ENCODE results near the gene SLC35E3. TPM values are rescaled to one million over a fixed set of nuclear protein-coding genes. Genes with fewer than 3 reads are reported as not detected.

Gene SLC35E3
- total RNA-seq, 4 donors from 2014 or later = 0.92 to 2.7 (median 1.6) TPM

GRCh38 chr12:68828672-68829068 is 82.7 kb downstream of the SLC35E3 start:
- Histone ChIP-seq H3K27me3 (no peaks in the 10 kb centered on the region), H3K27ac (no peak overlapping the region), H3K36me3 (peaks cover 0 to 86% of the 10 kb centered on the region in 2 donors), H3K9me3 (no peaks in the 10 kb centered on the region), H3K4me3 (no peak overlapping the region), H3K4me1 (no peaks in the 10 kb centered on the region)
- TF ChIP-seq CTCF (IDR thresholded peaks at IDR 0.05 in 4 of 5, conservative IDR thresholded peaks at IDR 0.05 in 1 of 5) (no peak), POLR2A (IDR thresholded peaks at IDR 0.05) (no peak)
- intact Hi-C loops (cut with DNase I; ENCODE audit: low total_unique reads) (no loop called here), in situ Hi-C loops (cut with MboI; ENCODE audit: low sequenced_read_pairs in 4 of 4) (loop anchor here in 1 of 4 donors (25.0 kb wide), 1 partner anchor 759 kb away; the partner anchor contains the start of gene CCT2)
- DNase-seq = no peak
- no peak for ATAC-seq

Other genes starting within 250 kb of the SLC35E3 start
- 10 to 100 TPM; 58.4 to 93.8 (median 71.9) TPM for gene RAP1B, start 135.3 kb upstream of the SLC35E3 start, total RNA-seq
- 10 to 100 TPM; 13.0 to 43.1 (median 25.9) TPM for gene NUP107, start 59.2 kb upstream of the SLC35E3 start, total RNA-seq
- 10 to 100 TPM; 61.6 to 92.2 (median 70.0) TPM for gene MDM2, start 62.0 kb downstream of the SLC35E3 start, total RNA-seq
- 10 to 100 TPM; 12.9 to 78.4 (median 18.6) TPM for gene CPM, start 187.0 kb downstream of the SLC35E3 start, total RNA-seq